Measurements from ENCODE around the gene ACSF2. TPM values are rescaled to one million over a fixed set of nuclear protein-coding genes. Genes with fewer than 3 reads are reported as not detected.

Gene ACSF2
- total and polyA plus RNA-seq, 2 of the 13 experiments (the other 11 are each of a cell fraction or from before 2014, with no cell fraction given) = 87.3 to 109 TPM

DNA sequence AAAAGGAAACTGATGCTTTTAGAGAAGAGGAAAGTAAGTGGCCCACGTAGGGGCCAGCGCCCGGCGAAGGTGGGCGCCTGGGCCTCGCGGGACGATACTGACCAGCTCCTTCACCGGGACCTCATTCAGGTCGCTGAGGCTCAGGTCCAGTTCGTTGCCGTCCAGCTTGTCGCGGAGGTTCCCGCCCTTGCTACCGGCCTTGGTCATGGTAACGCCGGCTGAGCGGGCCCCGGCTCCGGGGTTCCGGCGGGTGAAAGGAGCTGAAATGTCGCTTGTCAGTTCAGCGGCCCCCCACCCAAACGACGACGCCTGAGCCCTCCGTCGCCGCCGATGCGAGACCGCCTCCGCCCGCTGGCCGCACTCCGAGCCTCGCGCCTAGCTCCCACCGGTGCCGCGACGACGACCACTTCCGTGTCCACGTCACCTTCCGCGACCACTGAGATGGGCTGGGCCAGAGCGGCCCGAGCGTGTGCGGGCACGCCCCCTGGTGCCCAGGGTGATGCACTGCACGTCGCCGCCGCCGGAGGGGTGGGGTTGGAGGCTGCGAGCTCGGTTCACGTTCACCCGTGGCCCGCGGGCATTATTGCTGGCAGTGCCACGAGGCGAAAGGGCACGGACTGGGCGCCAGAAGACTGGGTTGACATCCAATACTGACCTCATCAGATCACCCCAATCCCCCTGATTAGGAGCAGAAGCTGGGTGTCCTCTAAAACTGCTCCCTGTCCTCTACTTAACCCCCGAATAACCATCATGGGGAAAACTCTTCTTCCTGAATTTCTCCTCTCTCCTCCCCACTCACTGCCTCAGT lies 28.7 kb upstream of the ACSF2 start, which contains the start of gene LRRC59 (continued):
- TF ChIP-seq, protein P1, sequence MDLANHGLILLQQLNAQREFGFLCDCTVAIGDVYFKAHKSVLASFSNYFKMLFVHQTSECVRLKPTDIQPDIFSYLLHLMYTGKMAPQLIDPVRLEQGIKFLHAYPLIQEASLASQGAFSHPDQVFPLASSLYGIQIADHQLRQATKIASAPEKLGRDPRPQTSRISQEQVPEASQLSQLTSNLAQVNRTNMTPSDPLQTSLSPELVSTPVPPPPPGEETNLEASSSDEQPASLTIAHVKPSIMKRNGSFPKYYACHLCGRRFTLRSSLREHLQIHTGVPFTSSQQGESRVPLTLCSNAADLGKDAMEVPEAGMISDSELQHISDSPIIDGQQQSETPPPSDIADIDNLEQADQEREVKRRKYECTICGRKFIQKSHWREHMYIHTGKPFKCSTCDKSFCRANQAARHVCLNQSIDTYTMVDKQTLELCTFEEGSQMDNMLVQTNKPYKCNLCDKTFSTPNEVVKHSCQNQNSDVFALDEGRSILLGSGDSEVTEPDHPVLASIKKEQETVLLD (CRISPR knock-in tag; IDR thresholded peaks at IDR 0.05; ENCODE audit: low read depth) = peak; percentile 94
- TF ChIP-seq ZNF382 (CRISPR knock-in tag; IDR thresholded peaks at IDR 0.05; ENCODE audit: borderline replicate concordance) (no peak), HOXA9 (CRISPR knock-in tag; IDR thresholded peaks at IDR 0.05; ENCODE audit: borderline replicate concordance) (peak; percentile 87; the same call in 1 of the 2 replicates), NBN (conservative IDR thresholded peaks at IDR 0.05) (no peak), BORCS8-MEF2B (CRISPR knock-in tag; IDR thresholded peaks at IDR 0.05) (peak; percentile 100), NONO (IDR thresholded peaks at IDR 0.05) (no peak), NONO (CRISPR knock-in tag; conservative IDR thresholded peaks at IDR 0.05) (peak; percentile 100), RFX1 (IDR thresholded peaks at IDR 0.05) (no peak), ZNF619 (CRISPR knock-in tag; IDR thresholded peaks at IDR 0.05) (peak; percentile 91), TCF12 (IDR thresholded peaks at IDR 0.05) (no peak), TCF12 (CRISPR knock-in tag; IDR thresholded peaks at IDR 0.05) (peak; percentile 86), ZNF776 (CRISPR knock-in tag; IDR thresholded peaks at IDR 0.05) (peak; percentile 93), KMT2A (CRISPR knock-in tag; IDR thresholded peaks at IDR 0.05) (peak; percentile 100), GABPB1 (CRISPR knock-in tag; IDR thresholded peaks at IDR 0.05) (peak; percentile 99), MYNN (CRISPR knock-in tag; IDR thresholded peaks at IDR 0.05; ENCODE audit: low read depth) (peak; percentile 89)
- TF ChIP-seq, protein P2, sequence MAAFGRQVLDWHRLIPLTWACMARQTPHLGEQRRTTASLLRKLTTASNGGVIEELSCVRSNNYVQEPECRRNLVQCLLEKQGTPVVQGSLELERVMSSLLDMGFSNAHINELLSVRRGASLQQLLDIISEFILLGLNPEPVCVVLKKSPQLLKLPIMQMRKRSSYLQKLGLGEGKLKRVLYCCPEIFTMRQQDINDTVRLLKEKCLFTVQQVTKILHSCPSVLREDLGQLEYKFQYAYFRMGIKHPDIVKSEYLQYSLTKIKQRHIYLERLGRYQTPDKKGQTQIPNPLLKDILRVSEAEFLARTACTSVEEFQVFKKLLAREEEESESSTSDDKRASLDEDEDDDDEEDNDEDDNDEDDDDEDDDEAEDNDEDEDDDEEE (CRISPR knock-in tag; IDR thresholded peaks at IDR 0.05) = peak; percentile 99
- TF ChIP-seq, protein P3, sequence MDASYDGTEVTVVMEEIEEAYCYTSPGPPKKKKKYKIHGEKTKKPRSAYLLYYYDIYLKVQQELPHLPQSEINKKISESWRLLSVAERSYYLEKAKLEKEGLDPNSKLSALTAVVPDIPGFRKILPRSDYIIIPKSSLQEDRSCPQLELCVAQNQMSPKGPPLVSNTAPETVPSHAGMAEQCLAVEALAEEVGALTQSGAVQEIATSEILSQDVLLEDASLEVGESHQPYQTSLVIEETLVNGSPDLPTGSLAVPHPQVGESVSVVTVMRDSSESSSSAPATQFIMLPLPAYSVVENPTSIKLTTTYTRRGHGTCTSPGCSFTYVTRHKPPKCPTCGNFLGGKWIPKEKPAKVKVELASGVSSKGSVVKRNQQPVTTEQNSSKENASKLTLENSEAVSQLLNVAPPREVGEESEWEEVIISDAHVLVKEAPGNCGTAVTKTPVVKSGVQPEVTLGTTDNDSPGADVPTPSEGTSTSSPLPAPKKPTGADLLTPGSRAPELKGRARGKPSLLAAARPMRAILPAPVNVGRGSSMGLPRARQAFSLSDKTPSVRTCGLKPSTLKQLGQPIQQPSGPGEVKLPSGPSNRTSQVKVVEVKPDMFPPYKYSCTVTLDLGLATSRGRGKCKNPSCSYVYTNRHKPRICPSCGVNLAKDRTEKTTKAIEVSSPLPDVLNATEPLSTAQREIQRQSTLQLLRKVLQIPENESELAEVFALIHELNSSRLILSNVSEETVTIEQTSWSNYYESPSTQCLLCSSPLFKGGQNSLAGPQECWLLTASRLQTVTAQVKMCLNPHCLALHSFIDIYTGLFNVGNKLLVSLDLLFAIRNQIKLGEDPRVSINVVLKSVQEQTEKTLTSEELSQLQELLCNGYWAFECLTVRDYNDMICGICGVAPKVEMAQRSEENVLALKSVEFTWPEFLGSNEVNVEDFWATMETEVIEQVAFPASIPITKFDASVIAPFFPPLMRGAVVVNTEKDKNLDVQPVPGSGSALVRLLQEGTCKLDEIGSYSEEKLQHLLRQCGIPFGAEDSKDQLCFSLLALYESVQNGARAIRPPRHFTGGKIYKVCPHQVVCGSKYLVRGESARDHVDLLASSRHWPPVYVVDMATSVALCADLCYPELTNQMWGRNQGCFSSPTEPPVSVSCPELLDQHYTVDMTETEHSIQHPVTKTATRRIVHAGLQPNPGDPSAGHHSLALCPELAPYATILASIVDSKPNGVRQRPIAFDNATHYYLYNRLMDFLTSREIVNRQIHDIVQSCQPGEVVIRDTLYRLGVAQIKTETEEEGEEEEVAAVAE (CRISPR knock-in tag; IDR thresholded peaks at IDR 0.05; ENCODE audit: borderline replicate concordance) = peak; percentile 88; the same call in 1 of the 2 replicates

Measured in HepG2 (cell line).